WTC11 (cell line): ENCODE data around the gene TIMM44. TPM values are rescaled to one million over a fixed set of nuclear protein-coding genes. Genes with fewer than 3 reads are reported as not detected.

Source experiments
- ATAC-seq: fragments of 200-7000 bp; cut with Tn5 transposase; 2 replicates; pipeline ENCODE4 v1.10.0; 2021; ENCODE audit warnings: mild to moderate bottlenecking, moderate library complexity
- CTCF ChIA-PET: fragments of 300-600 bp; sonication (Branson Sonifier 250); formaldehyde crosslinking; loops from one replicate; lab custom pipeline; 2021; ENCODE audit warnings: antibody characterized with exemption; lab: Charles Lee
- POLR2A ChIA-PET: fragments of 350-600 bp; sonication (Branson Sonifier 250); formaldehyde crosslinking; loops from one replicate; lab custom pipeline; 2021; ENCODE audit warnings: antibody characterized with exemption; lab: Charles Lee
- DNase-seq: peaks from one replicate; pipeline ENCODE4 v3.0.0; 2021; ENCODE audit warnings: low spot score
- H3K27ac Mint-ChIP-seq: 2 replicates; pipeline ENCODE4 v1.8.0; 2021; ENCODE audit warnings: mixed read lengths
- H3K27me3 Mint-ChIP-seq: 2 replicates; pipeline ENCODE4 v1.8.0; 2021; ENCODE audit warnings: low read depth, mild to moderate bottlenecking, moderate library complexity, mixed read lengths
- H3K36me3 Mint-ChIP-seq: 2 replicates; pipeline ENCODE4 v1.8.0; 2021; ENCODE audit warnings: mixed read lengths
- H3K4me1 Mint-ChIP-seq: 2 replicates; pipeline ENCODE4 v1.8.0; 2022; ENCODE audit warnings: mixed read lengths
- H3K4me3 Mint-ChIP-seq: 2 replicates; pipeline ENCODE4 v1.8.0; 2021; ENCODE audit warnings: mild to moderate bottlenecking, moderate library complexity, mixed read lengths
- H3K9me3 Mint-ChIP-seq: 2 replicates; pipeline ENCODE4 v1.8.0; 2021; ENCODE audit warnings: mixed read lengths
- ARID4B ChIP-seq: sonication (generic); formaldehyde crosslinking; IDR thresholded peaks from 2 replicates; pipeline ENCODE4 v1.8.0; 2023; ENCODE audit warnings: missing genetic modification reagents, mild to moderate bottlenecking, borderline replicate concordance
- ATF1 ChIP-seq: sonication (generic); formaldehyde crosslinking; IDR thresholded peaks from 2 replicates; pipeline ENCODE4 v1.8.1; 2023; ENCODE audit warnings: mild to moderate bottlenecking, moderate library complexity, missing genetic modification reagents
- CREM ChIP-seq: sonication (generic); formaldehyde crosslinking; IDR thresholded peaks from 2 replicates; pipeline ENCODE4 v1.8.1; 2022; ENCODE audit warnings: mild to moderate bottlenecking, missing genetic modification reagents, moderate library complexity
- E2F1 ChIP-seq: sonication (generic); formaldehyde crosslinking; IDR thresholded peaks from 2 replicates; pipeline ENCODE4 v1.8.0; 2022; ENCODE audit warnings: mild to moderate bottlenecking, missing genetic modification reagents
- E2F4 ChIP-seq: sonication (generic); formaldehyde crosslinking; IDR thresholded peaks from 2 replicates; pipeline ENCODE4 v1.8.1; 2022; ENCODE audit warnings: low read depth, mild to moderate bottlenecking, moderate library complexity, missing genetic modification reagents, borderline replicate concordance
- E2F5 ChIP-seq: sonication (generic); formaldehyde crosslinking; IDR thresholded peaks from 2 replicates; pipeline ENCODE4 v1.8.1; 2022; ENCODE audit warnings: mild to moderate bottlenecking, moderate library complexity, missing genetic modification reagents
- ERG ChIP-seq: fragments of 250-450 bp; sonication (Bioruptor Pico); IDR thresholded peaks from 2 replicates; pipeline ENCODE4 v1.8.0; 2021; ENCODE audit warnings: mild to moderate bottlenecking
- FOXJ3 ChIP-seq: sonication (generic); formaldehyde crosslinking; IDR thresholded peaks from 2 replicates; pipeline ENCODE4 v1.9.0; 2021; ENCODE audit warnings: missing genetic modification reagents, mild to moderate bottlenecking, borderline replicate concordance
- FOXK1 ChIP-seq: sonication (generic); formaldehyde crosslinking; IDR thresholded peaks from 2 replicates; pipeline ENCODE4 v1.8.0; 2022; ENCODE audit warnings: mild to moderate bottlenecking, moderate library complexity, missing genetic modification reagents
- IRF1 ChIP-seq: sonication (generic); formaldehyde crosslinking; IDR thresholded peaks from 2 replicates; pipeline ENCODE4 v1.8.0; 2023; ENCODE audit warnings: missing genetic modification reagents
- IRF2 ChIP-seq: sonication (generic); formaldehyde crosslinking; IDR thresholded peaks from 2 replicates; pipeline ENCODE4 v1.8.0; 2022; ENCODE audit warnings: low read depth, missing genetic modification reagents, borderline replicate concordance
- JUN ChIP-seq: sonication (generic); formaldehyde crosslinking; IDR thresholded peaks from 2 replicates; pipeline ENCODE4 v1.8.0; 2023; ENCODE audit warnings: mild to moderate bottlenecking, missing genetic modification reagents
- MAX ChIP-seq: sonication (generic); formaldehyde crosslinking; IDR thresholded peaks from 2 replicates; pipeline ENCODE4 v1.8.0; 2022; ENCODE audit warnings: mild to moderate bottlenecking, missing genetic modification reagents
- NFE2L1 ChIP-seq: sonication (generic); formaldehyde crosslinking; IDR thresholded peaks from 2 replicates; pipeline ENCODE4 v1.8.1; 2023; ENCODE audit warnings: missing genetic modification reagents
- OVOL2 ChIP-seq: fragments of 250-450 bp; sonication (Bioruptor Pico); IDR thresholded peaks from 2 replicates; pipeline ENCODE4 v1.9.0; 2021; ENCODE audit warnings: mild to moderate bottlenecking, borderline replicate concordance
- RELA ChIP-seq: sonication (generic); formaldehyde crosslinking; IDR thresholded peaks from 2 replicates; pipeline ENCODE4 v1.8.1; 2022; ENCODE audit warnings: missing genetic modification reagents, mild to moderate bottlenecking, borderline replicate concordance
- SMAD3 ChIP-seq: sonication (generic); formaldehyde crosslinking; IDR thresholded peaks from 2 replicates; pipeline ENCODE4 v1.8.0; 2022; ENCODE audit warnings: missing genetic modification reagents, mild to moderate bottlenecking, borderline replicate concordance
- SMAD4 ChIP-seq: sonication (generic); formaldehyde crosslinking; IDR thresholded peaks from 2 replicates; pipeline ENCODE4 v1.8.0; 2022; ENCODE audit warnings: mild to moderate bottlenecking, missing genetic modification reagents
- TEAD1 ChIP-seq: sonication (generic); formaldehyde crosslinking; IDR thresholded peaks from 2 replicates; pipeline ENCODE4 v1.8.0; 2022; ENCODE audit warnings: mild to moderate bottlenecking, missing genetic modification reagents
- ZNF416 ChIP-seq: fragments of 250-450 bp; sonication (Bioruptor Pico); IDR thresholded peaks from 2 replicates; pipeline ENCODE4 v1.9.0; 2021; ENCODE audit warnings: mild to moderate bottlenecking, inconsistent platforms
- ZNF423 ChIP-seq: fragments of 250-450 bp; sonication (Bioruptor Pico); IDR thresholded peaks from 2 replicates; pipeline ENCODE4 v2.1.2; 2022; ENCODE audit warnings: mild to moderate bottlenecking, moderate library complexity
- total RNA-seq: library from RNA; stranded (reverse); gene quantifications from 3 replicates; pipeline ENCODE4 v1.2.3, GENCODE V29; 2021

Gene TIMM44
- total RNA-seq, 1 experiment from 2014 or later: 129 TPM

GRCh38 chr19:7916955-7917266 lies 26.6 kb downstream of the TIMM44 start:
- Mint-ChIP-seq H3K36me3 (peaks cover 3% of the 10 kb centered on the region), H3K27me3 (peaks cover 57% of the 10 kb centered on the region), H3K4me3 (peak overlapping the region; percentile 77), H3K9me3 (no peaks in the 10 kb centered on the region), H3K4me1 (peaks cover 8% of the 10 kb centered on the region), H3K27ac (no peak overlapping the region)
- TF ChIP-seq SMAD4 (CRISPR knock-in tag) (no peak), CREM (CRISPR knock-in tag) (0 out of 2 replicates have a peak, but pooled peaks have one; percentile 10)
- ChIA-PET POLR2A (interaction anchor here (1.5 kb wide), 1 partner anchor 9 kb away, joined by 4 read pairs; no protein-coding TSS in a partner anchor), CTCF (interaction anchor here (0.5 to 7.2 kb wide), 16 partner anchors 9 to 236 kb away, joined by 3 to 70 read pairs (median 7); partner anchors contain the start of genes EVI5L, LRRC8E, MAP2K7 and TRAPPC5)
- DNase-seq: no peak
- no peak for ATAC-seq

GRCh38 chr19:7916103-7916954 lies 27.1 kb downstream of the TIMM44 start:
- H3K4me3 Mint-ChIP-seq: peak overlapping the region; percentile 77
- no peaks in the 10 kb centered on the region for H3K9me3 Mint-ChIP-seq
- peak; percentile 4; the same call in 1 of the 2 replicates for ATAC-seq
- peak; percentile 60 for DNase-seq
- H3K27ac Mint-ChIP-seq: no peak overlapping the region
- peaks cover 57% of the 10 kb centered on the region for H3K27me3 Mint-ChIP-seq
- ChIA-PET CTCF (interaction anchor here (0.5 to 7.2 kb wide), 17 partner anchors 9 to 235 kb away, joined by 3 to 70 read pairs (median 6); partner anchors contain the start of genes EVI5L, LRRC8E, MAP2K7 and TRAPPC5), POLR2A (interaction anchor here (0.6 to 1.5 kb wide), 4 partner anchors 8 to 59 kb away, joined by 3 to 10 read pairs (median 4); no protein-coding TSS in a partner anchor)
- H3K36me3 Mint-ChIP-seq: peaks cover 5% of the 10 kb centered on the region
- peaks cover 8% of the 10 kb centered on the region for H3K4me1 Mint-ChIP-seq
- TF ChIP-seq ERG (CRISPR knock-in tag): no peak
- TF ChIP-seq IRF2 (CRISPR knock-in tag): no peak
- peak; percentile 39; the same call in 1 of the 2 replicates for TF ChIP-seq FOXK1 (CRISPR knock-in tag)
- no peak for TF ChIP-seq SMAD3 (CRISPR knock-in tag)
- TF ChIP-seq ATF1 (CRISPR knock-in tag): no peak
- peak; percentile 54; the same call in 1 of the 2 replicates for TF ChIP-seq E2F5
- TF ChIP-seq IRF1 (CRISPR knock-in tag): no peak
- no peak for TF ChIP-seq OVOL2 (CRISPR knock-in tag)
- TF ChIP-seq NFE2L1 (CRISPR knock-in tag): no peak
- TF ChIP-seq E2F4 (CRISPR knock-in tag): peak; percentile 56; the same call in 1 of the 2 replicates
- TF ChIP-seq E2F1: no peak
- TF ChIP-seq ZNF416 (CRISPR knock-in tag): no peak
- TF ChIP-seq MAX (CRISPR knock-in tag): peak; percentile 17; the same call in 1 of the 2 replicates
- TF ChIP-seq FOXJ3: no peak
- TF ChIP-seq SMAD4 (CRISPR knock-in tag): no peak
- TF ChIP-seq JUN: no peak
- no peak; the same call in 1 of the 2 replicates for TF ChIP-seq ZNF423 (CRISPR knock-in tag)
- no peak for TF ChIP-seq ARID4B (CRISPR knock-in tag)
- 0 out of 2 replicates have a peak, but pooled peaks have one; percentile 27 for TF ChIP-seq TEAD1 (CRISPR knock-in tag)
- 0 out of 2 replicates have a peak, but pooled peaks have one; percentile 46 for TF ChIP-seq RELA (CRISPR knock-in tag)
- peak; percentile 71; the same call in 1 of the 2 replicates for TF ChIP-seq CREM (CRISPR knock-in tag)
